Measurements from ENCODE around the gene SLC22A5.

The SLC22A5 gene

DNA sequence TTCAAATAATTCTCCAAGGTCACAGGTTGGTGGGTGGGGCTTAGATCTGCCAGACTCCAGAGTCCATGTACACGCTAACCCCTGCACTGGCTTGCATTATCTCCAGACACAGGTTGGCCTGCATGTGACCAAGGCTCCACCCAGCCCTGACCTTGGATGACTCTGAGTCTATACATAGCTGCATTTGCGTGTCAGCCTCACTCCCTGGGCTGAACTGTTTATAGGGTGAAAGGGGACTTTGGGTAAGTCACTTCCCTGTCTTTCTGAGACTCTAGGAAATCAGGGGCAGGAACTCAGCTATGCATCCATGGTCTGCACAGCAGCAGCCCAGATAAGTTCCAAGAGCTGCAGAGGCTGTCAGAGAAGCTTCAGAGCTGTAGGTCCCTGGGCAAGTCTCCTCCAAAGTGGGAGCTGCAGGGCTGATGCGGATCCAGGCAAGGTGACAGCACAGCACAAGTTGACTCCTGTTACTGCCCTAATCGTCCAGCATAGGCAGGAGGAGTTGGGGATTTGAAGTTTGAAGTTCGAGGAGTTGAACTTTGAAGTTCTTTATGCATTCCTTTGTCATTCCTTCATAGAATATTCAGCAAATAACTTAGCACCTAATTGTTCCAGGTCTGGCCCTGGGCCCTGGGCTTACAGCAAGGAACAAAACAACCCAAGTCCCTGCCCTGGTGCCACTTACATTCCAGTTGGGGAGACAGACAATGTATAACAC lies 53.4 kb downstream of the SLC22A5 start:
- TF ChIP-seq, protein P1, sequence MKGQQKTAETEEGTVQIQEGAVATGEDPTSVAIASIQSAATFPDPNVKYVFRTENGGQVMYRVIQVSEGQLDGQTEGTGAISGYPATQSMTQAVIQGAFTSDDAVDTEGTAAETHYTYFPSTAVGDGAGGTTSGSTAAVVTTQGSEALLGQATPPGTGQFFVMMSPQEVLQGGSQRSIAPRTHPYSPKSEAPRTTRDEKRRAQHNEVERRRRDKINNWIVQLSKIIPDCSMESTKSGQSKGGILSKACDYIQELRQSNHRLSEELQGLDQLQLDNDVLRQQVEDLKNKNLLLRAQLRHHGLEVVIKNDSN (IDR thresholded peaks at IDR 0.05), result peak; percentile 41
- TF ChIP-seq, protein P2, sequence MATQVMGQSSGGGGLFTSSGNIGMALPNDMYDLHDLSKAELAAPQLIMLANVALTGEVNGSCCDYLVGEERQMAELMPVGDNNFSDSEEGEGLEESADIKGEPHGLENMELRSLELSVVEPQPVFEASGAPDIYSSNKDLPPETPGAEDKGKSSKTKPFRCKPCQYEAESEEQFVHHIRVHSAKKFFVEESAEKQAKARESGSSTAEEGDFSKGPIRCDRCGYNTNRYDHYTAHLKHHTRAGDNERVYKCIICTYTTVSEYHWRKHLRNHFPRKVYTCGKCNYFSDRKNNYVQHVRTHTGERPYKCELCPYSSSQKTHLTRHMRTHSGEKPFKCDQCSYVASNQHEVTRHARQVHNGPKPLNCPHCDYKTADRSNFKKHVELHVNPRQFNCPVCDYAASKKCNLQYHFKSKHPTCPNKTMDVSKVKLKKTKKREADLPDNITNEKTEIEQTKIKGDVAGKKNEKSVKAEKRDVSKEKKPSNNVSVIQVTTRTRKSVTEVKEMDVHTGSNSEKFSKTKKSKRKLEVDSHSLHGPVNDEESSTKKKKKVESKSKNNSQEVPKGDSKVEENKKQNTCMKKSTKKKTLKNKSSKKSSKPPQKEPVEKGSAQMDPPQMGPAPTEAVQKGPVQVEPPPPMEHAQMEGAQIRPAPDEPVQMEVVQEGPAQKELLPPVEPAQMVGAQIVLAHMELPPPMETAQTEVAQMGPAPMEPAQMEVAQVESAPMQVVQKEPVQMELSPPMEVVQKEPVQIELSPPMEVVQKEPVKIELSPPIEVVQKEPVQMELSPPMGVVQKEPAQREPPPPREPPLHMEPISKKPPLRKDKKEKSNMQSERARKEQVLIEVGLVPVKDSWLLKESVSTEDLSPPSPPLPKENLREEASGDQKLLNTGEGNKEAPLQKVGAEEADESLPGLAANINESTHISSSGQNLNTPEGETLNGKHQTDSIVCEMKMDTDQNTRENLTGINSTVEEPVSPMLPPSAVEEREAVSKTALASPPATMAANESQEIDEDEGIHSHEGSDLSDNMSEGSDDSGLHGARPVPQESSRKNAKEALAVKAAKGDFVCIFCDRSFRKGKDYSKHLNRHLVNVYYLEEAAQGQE (IDR thresholded peaks at IDR 0.05; ENCODE audit: low read depth), result no peak
- TF ChIP-seq ZBTB7A (IDR thresholded peaks at IDR 0.05; ENCODE audit: low read depth) (no peak), TEAD4 (IDR thresholded peaks at IDR 0.05) (no peak)

DNA sequence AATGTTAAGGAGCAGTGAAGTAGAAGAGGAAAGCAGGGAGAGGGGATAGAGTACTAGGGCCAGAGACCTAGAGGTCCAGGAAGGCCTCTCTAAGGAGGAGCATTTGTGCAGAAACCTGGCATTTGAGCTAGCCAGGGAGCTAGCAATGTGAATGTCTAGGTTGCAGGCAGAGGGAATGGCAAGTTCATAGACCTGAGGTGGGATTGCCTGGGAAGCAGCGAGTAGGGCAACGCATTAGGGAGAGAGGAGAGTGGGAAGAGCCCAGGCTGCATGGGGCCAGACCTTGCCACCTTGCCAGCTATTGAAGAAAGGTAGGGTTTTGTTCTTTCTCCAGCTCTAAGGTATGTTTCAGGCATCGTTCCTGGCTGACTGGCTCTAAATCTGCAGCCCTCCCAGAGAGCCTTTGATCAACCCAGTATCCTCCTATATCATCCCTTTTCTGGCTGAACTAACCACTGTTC lies 54.0 kb downstream of the SLC22A5 start:
- no peak for TF ChIP-seq RAD21 (IDR thresholded peaks at IDR 0.05; ENCODE audit: low read depth)
- TF ChIP-seq TEAD4 (IDR thresholded peaks at IDR 0.05), result no peak
- TF ChIP-seq, protein P1 (IDR thresholded peaks at IDR 0.05), result no peak
- TF ChIP-seq EGR1 (IDR thresholded peaks at IDR 0.05), result no peak

DNA sequence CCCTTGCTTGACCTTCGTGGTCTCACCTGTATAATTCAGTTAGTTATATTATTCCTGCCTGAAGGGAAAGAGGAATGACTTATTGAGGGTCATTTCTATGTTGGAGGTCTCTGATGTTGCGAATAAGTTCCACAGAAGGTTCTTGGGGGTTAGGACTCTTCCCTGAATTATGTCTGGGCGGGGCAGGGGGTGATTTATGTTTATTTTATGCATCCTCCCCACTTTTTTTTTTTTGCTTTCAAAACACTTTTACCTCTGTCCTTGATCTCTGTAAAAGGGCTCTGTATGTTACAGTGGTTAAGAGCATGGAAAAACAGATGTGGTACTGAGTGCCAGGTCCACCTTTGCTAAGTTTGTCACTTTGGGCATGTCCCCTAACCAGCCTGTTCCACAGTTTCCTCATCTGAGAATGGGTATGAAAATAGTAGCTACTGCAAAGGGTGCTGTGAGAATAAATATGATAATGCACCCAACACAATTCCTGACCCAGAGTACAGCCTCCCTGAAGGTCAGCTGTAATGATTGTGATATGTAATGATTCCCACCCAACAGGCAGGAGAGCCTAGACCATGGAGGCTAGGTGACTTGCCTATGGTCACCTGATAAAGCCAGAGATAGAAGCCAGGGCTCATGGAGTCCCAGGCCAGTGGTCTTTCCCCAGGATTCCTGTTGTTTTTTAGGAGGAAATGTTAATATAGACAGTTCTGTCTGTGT lies 54.8 kb downstream of the SLC22A5 start:
- TF ChIP-seq EP300 (IDR thresholded peaks at IDR 0.05; ENCODE audit: borderline replicate concordance) (no peak), TEAD4 (IDR thresholded peaks at IDR 0.05) (no peak), CEBPB (IDR thresholded peaks at IDR 0.05) (no peak), FOXM1 (IDR thresholded peaks at IDR 0.05; ENCODE audit: borderline replicate concordance, low read depth) (no peak), TCF12 (IDR thresholded peaks at IDR 0.05; ENCODE audit: low read depth) (no peak), TAF1 (IDR thresholded peaks at IDR 0.05; ENCODE audit: low read depth) (no peak), EGR1 (IDR thresholded peaks at IDR 0.05) (no peak), ZBTB7A (IDR thresholded peaks at IDR 0.05; ENCODE audit: low read depth) (no peak), CREB1 (IDR thresholded peaks at IDR 0.05; ENCODE audit: low read depth) (no peak)
- TF ChIP-seq, protein P2 (IDR thresholded peaks at IDR 0.05; ENCODE audit: low read depth), result no peak

DNA sequence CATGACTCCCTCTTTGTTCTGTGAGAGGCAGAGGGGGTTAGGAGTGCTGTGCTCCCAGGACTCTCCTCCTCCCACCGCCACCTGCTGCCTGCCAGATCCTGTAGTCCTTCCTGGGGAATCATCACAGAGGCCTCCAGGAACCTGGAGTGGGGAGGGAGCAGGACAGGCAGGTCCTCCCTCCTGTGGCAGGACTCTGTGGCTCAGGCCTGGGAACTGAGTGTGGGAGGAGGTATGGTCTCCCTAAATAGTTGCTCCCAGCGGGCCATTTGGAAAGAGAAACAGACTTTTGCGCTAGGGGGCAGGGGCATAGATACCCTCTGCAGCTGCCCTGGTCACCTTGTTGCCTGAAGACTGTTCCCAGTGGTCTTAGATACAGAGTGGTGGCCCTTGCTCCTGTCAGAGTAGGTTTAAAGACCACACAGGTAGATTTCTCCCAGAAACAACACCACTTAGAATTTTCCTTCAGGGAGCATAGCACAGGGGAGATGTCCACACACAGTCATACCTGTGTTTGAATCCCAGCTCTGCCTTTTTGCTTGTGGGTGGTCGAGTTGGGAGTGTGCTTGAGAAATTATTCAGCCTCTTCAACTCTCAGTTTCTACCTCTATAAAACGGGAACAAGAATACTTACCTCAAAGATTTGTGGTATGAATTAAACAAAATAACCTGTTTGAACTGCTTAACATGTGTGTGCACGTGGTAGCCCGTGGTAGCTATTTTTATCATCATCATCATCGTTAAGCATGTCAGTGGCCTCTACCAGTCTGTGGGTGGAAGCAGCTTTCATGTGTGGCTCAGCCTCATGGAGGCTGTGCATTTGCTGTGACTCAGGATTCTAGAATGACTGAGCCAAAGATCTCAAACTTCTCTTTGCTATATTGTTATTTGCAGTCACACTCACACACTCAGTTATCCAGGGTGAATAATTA lies 55.8 kb downstream of the SLC22A5 start:
- TF ChIP-seq NFIC (IDR thresholded peaks at IDR 0.05), result no peak
- no peak for TF ChIP-seq CEBPB (IDR thresholded peaks at IDR 0.05)
- TF ChIP-seq EP300 (IDR thresholded peaks at IDR 0.05; ENCODE audit: borderline replicate concordance), result no peak
- TF ChIP-seq TAF1 (IDR thresholded peaks at IDR 0.05; ENCODE audit: low read depth), result no peak
- no peak for TF ChIP-seq YY1 (IDR thresholded peaks at IDR 0.05; ENCODE audit: low read depth)
- TF ChIP-seq TEAD4 (IDR thresholded peaks at IDR 0.05), result no peak
- TF ChIP-seq ZBTB7A (IDR thresholded peaks at IDR 0.05; ENCODE audit: low read depth), result no peak
- no peak for TF ChIP-seq EGR1 (IDR thresholded peaks at IDR 0.05)
- TF ChIP-seq CREB1 (IDR thresholded peaks at IDR 0.05; ENCODE audit: low read depth), result no peak
- TF ChIP-seq, protein P1 (IDR thresholded peaks at IDR 0.05), result no peak
- no peak for TF ChIP-seq RAD21 (IDR thresholded peaks at IDR 0.05; ENCODE audit: low read depth)
- TF ChIP-seq TCF12 (IDR thresholded peaks at IDR 0.05; ENCODE audit: low read depth), result no peak
- TF ChIP-seq, protein P2 (IDR thresholded peaks at IDR 0.05; ENCODE audit: low read depth), result no peak
